ENCODE results near the gene PIK3R2. TPM values are rescaled to one million over a fixed set of nuclear protein-coding genes. Genes with fewer than 3 reads are reported as not detected.

The PIK3R2 gene
- total and polyA plus RNA-seq, 2 of the 13 experiments (the other 11 are each of a cell fraction or from before 2014, with no cell fraction given), result 18.6 to 25.3 TPM

GRCh38 chr19:18203863-18204393 lies 51.0 kb downstream of the PIK3R2 start, which contains the start of gene RAB3A (continued):
- TF ChIP-seq KAT2B (IDR thresholded peaks at IDR 0.05; ENCODE audit: borderline replicate concordance, low read depth, low read length) (no peak), ELF4 (CRISPR knock-in tag; IDR thresholded peaks at IDR 0.05; ENCODE audit: borderline replicate concordance) (no peak), POGZ (CRISPR knock-in tag; IDR thresholded peaks at IDR 0.05) (no peak), ZNF780A (CRISPR knock-in tag; IDR thresholded peaks at IDR 0.05) (no peak), THYN1 (CRISPR knock-in tag; IDR thresholded peaks at IDR 0.05; ENCODE audit: borderline replicate concordance, low read depth) (no peak), ERF (CRISPR knock-in tag; IDR thresholded peaks at IDR 0.05) (peak; percentile 16; the same call in 1 of the 2 replicates), CC2D1A (CRISPR knock-in tag; IDR thresholded peaks at IDR 0.05) (no peak), ZNF740 (CRISPR knock-in tag; IDR thresholded peaks at IDR 0.05) (no peak), MED13 (CRISPR knock-in tag; IDR thresholded peaks at IDR 0.05) (no peak), ZNF24 (IDR thresholded peaks at IDR 0.05) (no peak), ZNF660 (CRISPR knock-in tag; IDR thresholded peaks at IDR 0.05; ENCODE audit: borderline replicate concordance, low read depth) (no peak), REL (CRISPR knock-in tag; conservative IDR thresholded peaks at IDR 0.05) (no peak), ARID4A (CRISPR knock-in tag; IDR thresholded peaks at IDR 0.05; ENCODE audit: borderline replicate concordance) (peak; percentile 66), ZFP36L2 (CRISPR knock-in tag; IDR thresholded peaks at IDR 0.05) (no peak), ZFP62 (CRISPR knock-in tag; IDR thresholded peaks at IDR 0.05) (no peak), ZKSCAN1 (IDR thresholded peaks at IDR 0.05; ENCODE audit: low read length) (no peak), RCOR2 (CRISPR knock-in tag; IDR thresholded peaks at IDR 0.05) (no peak), ZNF350 (CRISPR knock-in tag; IDR thresholded peaks at IDR 0.05; ENCODE audit: borderline replicate concordance, low read depth) (no peak; the same call in 1 of the 2 replicates), ZNF607 (CRISPR knock-in tag; IDR thresholded peaks at IDR 0.05; ENCODE audit: borderline replicate concordance) (no peak), ZNF510 (CRISPR knock-in tag; IDR thresholded peaks at IDR 0.05; ENCODE audit: low read depth) (no peak), ELF3 (CRISPR knock-in tag; IDR thresholded peaks at IDR 0.05) (no peak), ZNF770 (CRISPR knock-in tag; IDR thresholded peaks at IDR 0.05) (no peak), DPF2 (CRISPR knock-in tag; IDR thresholded peaks at IDR 0.05; ENCODE audit: borderline replicate concordance, low read depth) (no peak), HNF1B (CRISPR knock-in tag; IDR thresholded peaks at IDR 0.05) (peak; percentile 38)
